GM12878 (cell line): ENCODE results near the gene KLHL5. TPM values are rescaled to one million over a fixed set of nuclear protein-coding genes. Genes with fewer than 3 reads are reported as not detected.

Source experiments
- ATAC-seq: fragments of 200-7000 bp; cut with Tn5 transposase; 3 replicates; pipeline ENCODE4 v1.9.1; 2020; ENCODE audit warnings: mild to moderate bottlenecking, moderate library complexity
- BruUV-seq: library from RNA; stranded (reverse); fragments of 400-500 nt; replicated peaks from 2 replicates; lab custom pipeline; 2021; lab: Mats Ljungman, UMichigan
- CTCF ChIA-PET: fragments of 300-600 bp; sonication (Branson Sonifier 250); formaldehyde crosslinking; extraction: SDS; loops from one replicate; lab custom pipeline; 2021; ENCODE audit warnings: inconsistent platforms; lab: Yijun Ruan, JAX
- POLR2A ChIA-PET: fragments of 350-600 bp; formaldehyde crosslinking; extraction: SDS; loops from one replicate; lab custom pipeline; 2021; ENCODE audit warnings: inconsistent platforms; lab: Charles Lee
- RAD21 ChIA-PET: fragments of 300-600 bp; sonication (Branson Sonifier 250); formaldehyde crosslinking; loops from one replicate; lab custom pipeline; 2023; ENCODE audit warnings: antibody characterized with exemption; ENCODE audit not compliant: unreplicated experiment; lab: Charles Lee
- SMC1A ChIA-PET: fragments of 300-600 bp; sonication (Branson Sonifier 250); formaldehyde crosslinking; loops from one replicate; lab custom pipeline; 2023; ENCODE audit not compliant: unreplicated experiment, uncharacterized antibody; lab: Charles Lee
- DNase-seq: peaks from one replicate; pipeline ENCODE4 v3.0.0-alpha.2; 2011; ENCODE audit warnings: low read depth, low spot score
- FAIRE-seq: peaks from 3 replicates; lab custom pipeline; 2011; peaks lifted over from hg19 to GRCh38; lab: Jason Lieb, UNC
- H2AFZ ChIP-seq: 2 replicates; pipeline ENCODE4 v1.6.0; 2011; ENCODE audit warnings: low read depth, low read length, control low read depth; ENCODE audit not compliant: control insufficient read depth
- H3K27ac ChIP-seq: 2 replicates; pipeline ENCODE4 v1.5.1; 2011; ENCODE audit warnings: control low read depth; ENCODE audit not compliant: control insufficient read depth, insufficient read depth
- H3K27me3 ChIP-seq, 2 experiments: replicated peaks in 1 of 2; 2 replicates each; pipeline versions ENCODE4 v1.6.0 to v1.6.1; 2011; ENCODE audit warnings: low read length in 1 of 2; ENCODE audit not compliant: control insufficient read depth in 2 of 2, insufficient read depth in 2 of 2
- H3K36me3 ChIP-seq, 2 experiments: 2 replicates each; pipeline ENCODE4 v1.5.1; 2011; ENCODE audit warnings: low read length in 1 of 2; ENCODE audit not compliant: control insufficient read depth in 2 of 2, insufficient read depth in 2 of 2
- H3K4me1 ChIP-seq: 2 replicates; pipeline ENCODE4 v1.6.1; 2011; ENCODE audit warnings: mild to moderate bottlenecking, low read length, moderate library complexity, mixed read lengths; ENCODE audit not compliant: control insufficient read depth, insufficient read depth
- H3K4me2 ChIP-seq: 2 replicates; pipeline ENCODE4 v1.6.0; 2011; ENCODE audit warnings: control low read depth; ENCODE audit not compliant: control insufficient read depth, insufficient read depth
- H3K4me3 ChIP-seq: fragments of 200-600 bp; sonication (generic); 2 replicates; pipeline ENCODE4 v1.5.1; 2016
- H3K79me2 ChIP-seq: 2 replicates; pipeline ENCODE4 v1.6.0; 2011; ENCODE audit warnings: low read length; ENCODE audit not compliant: control insufficient read depth, insufficient read depth
- H3K9ac ChIP-seq: 2 replicates; pipeline ENCODE4 v1.8.0; 2011; ENCODE audit warnings: low read length, control low read depth, mixed read lengths; ENCODE audit not compliant: control insufficient read depth, insufficient read depth
- H3K9me3 ChIP-seq: replicated peaks from 3 replicates; pipeline ENCODE4 v1.5.1; 2011; ENCODE audit warnings: mild to moderate bottlenecking, low read length; ENCODE audit not compliant: control insufficient read depth, insufficient read depth
- H4K20me1 ChIP-seq: 2 replicates; pipeline ENCODE4 v1.6.0; 2011; ENCODE audit not compliant: control insufficient read depth, insufficient read depth
- IKZF1 ChIP-seq: fragments of 450-650 bp; conservative IDR thresholded peaks from 2 replicates; pipeline ENCODE4 v1.6.1; 2017; ENCODE audit warnings: antibody characterized with exemption, mild to moderate bottlenecking
- IRF4 ChIP-seq: IDR thresholded peaks from 2 replicates; pipeline ENCODE4 v1.6.1; 2011; ENCODE audit warnings: low read depth, low read length
- JUND ChIP-seq: IDR thresholded peaks from 2 replicates; pipeline ENCODE4 v1.6.1; 2012; ENCODE audit warnings: low read depth, mild to moderate bottlenecking, low read length, improper control_type of control experiment, moderate library complexity
- MXI1 ChIP-seq: fragments of 150-350 bp; IDR thresholded peaks from 2 replicates; pipeline ENCODE4 v1.6.1; 2011; ENCODE audit warnings: low read depth, mild to moderate bottlenecking, inconsistent platforms, low read length, improper control_type of control experiment
- RELA ChIP-seq: fragments of 450-650 bp; IDR thresholded peaks from 2 replicates; pipeline ENCODE4 v1.8.0; 2014; ENCODE audit warnings: borderline replicate concordance; ENCODE audit not compliant: partially characterized antibody
- ZNF384 ChIP-seq: IDR thresholded peaks from 2 replicates; pipeline ENCODE4 v1.6.1; 2012; ENCODE audit warnings: low read depth, mild to moderate bottlenecking, low read length, improper control_type of control experiment, borderline replicate concordance
- WGBS: methylation state at CpG from one replicate; pipeline ENCODE4 v1.1.6; 2016; ENCODE audit warnings: low lambda C conversion rate; ENCODE audit not compliant: insufficient replicate concordance, insufficient coverage; ENCODE audit errors: missing lambda C conversion rate; 5-methylcytosine and 5-hydroxymethylcytosine counted together
- in situ Hi-C: fragments of 300-500 bp; cut with MboI; formaldehyde crosslinking; loops from 9 replicates; pipeline ENCODE4 v1.14.3; 2018; ENCODE audit warnings: mixed read lengths
- intact Hi-C: fragments of 100-400 bp; cut with micrococcal nuclease; formaldehyde crosslinking; loops from one replicate; pipeline ENCODE4 v1.14.2; 2022; ENCODE audit not compliant: unreplicated experiment
- polyA plus RNA-seq, 11 experiments: library from polyadenylated mRNA; depleted of rRNA in 4 of 11; unstranded in 6 of 11; stranded (reverse) in 5 of 11; fragments of >200 nt; fragmentation: Nextera tagmentation in 4 of 11; fragmentation: Illumina TruSeq in 1 of 11; extraction: Ambion mirVana in 4 of 11; extraction: Trizol in 1 of 11; gene quantifications; 1 replicate in 1 of 11; 2 replicates in 10 of 11; pipeline versions ENCODE4 v1.2.1 to v1.2.3, GENCODE V29; 2011 to 2016; ENCODE audit warnings: inconsistent platforms in 2 of 11, missing spikeins in 2 of 11, low read depth in 1 of 11
- total RNA-seq, 4 experiments: library from RNA; depleted of rRNA in 3 of 4; stranded (reverse); fragments of >200 nt in 3 of 4; fragmentation: Illumina TruSeq in 1 of 4; extraction: Trizol in 1 of 4; gene quantifications; 2 replicates each; pipeline versions ENCODE4 v1.2.1 to v1.2.3, GENCODE V29; 2013 to 2021
- TF ChIP-seq, protein P1 (sequence below): fragments of 150-350 bp; IDR thresholded peaks from 2 replicates; pipeline ENCODE4 v1.6.1; 2016; ENCODE audit warnings: low read depth, low read length

The KLHL5 gene
- total and polyA plus RNA-seq, 10 of the 15 experiments (the other 5 are each of a cell fraction or from before 2014, with no cell fraction given): 4.7 to 27.3 (median 12.6) TPM

DNA sequence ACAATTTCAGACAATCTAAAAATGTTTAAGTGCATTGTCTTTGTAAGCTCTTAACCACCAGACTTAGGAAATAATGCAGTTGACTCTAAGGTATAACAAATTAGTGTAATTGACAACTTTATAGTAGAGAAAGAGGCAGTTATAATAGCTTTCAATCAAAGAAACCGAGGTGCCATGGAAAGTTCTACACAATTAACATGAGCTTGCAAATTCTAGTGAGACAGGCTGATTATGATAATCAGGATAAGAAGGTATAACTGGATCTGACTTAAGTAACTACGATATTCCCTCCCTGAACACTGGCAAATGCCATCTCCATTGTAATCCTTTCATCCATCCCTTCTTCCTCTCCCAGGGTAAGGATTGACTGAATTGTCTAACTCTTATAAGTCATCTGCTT is 11.4 kb upstream of the KLHL5 start:
- Histone ChIP-seq H3K36me3 (0 out of 4 replicates have a peak, but pooled peaks cover 0 to 3% of the 10 kb centered on the region in 2 experiments), H3K27me3 (no peaks in the 10 kb centered on the region), H4K20me1 (no peaks in the 10 kb centered on the region), H3K79me2 (peaks cover 57% of the 10 kb centered on the region), H3K9me3 (no peaks in the 10 kb centered on the region), H3K4me2 (no peak overlapping the region), H2AFZ (no peak overlapping the region), H3K4me1 (peaks cover 8% of the 10 kb centered on the region), H3K9ac (no peak overlapping the region), H3K27ac (no peak overlapping the region), H3K4me3 (no peak overlapping the region)
- SMC1A ChIA-PET: interaction anchor here (0.8 to 7.9 kb wide), 14 partner anchors 9 to 291 kb away, joined by 3 to 55 read pairs (median 4); partner anchors contain the start of gene KLHL5
- intact Hi-C loops: no loop called here
- POLR2A ChIA-PET: interaction anchor here (0.6 to 3.4 kb wide), 7 partner anchors 8 to 19 kb away, joined by 3 to 12 read pairs (median 3); no protein-coding TSS in a partner anchor
- FAIRE-seq: no peak
- BruUV-seq: no TSS peak
- CTCF ChIA-PET: interaction anchor here (0.7 to 4.1 kb wide), 15 partner anchors 8 to 291 kb away, joined by 3 to 21 read pairs (median 5); no protein-coding TSS in a partner anchor
- no peak for ATAC-seq
- in situ Hi-C loops: no loop called here
- 100% methylated on average over 2 of the region's 2 CpGs for WGBS
- RAD21 ChIA-PET: interaction anchor here (0.7 to 3.7 kb wide), 9 partner anchors 13 to 290 kb away, joined by 3 to 19 read pairs (median 6); no protein-coding TSS in a partner anchor
- TF ChIP-seq, protein P1, sequence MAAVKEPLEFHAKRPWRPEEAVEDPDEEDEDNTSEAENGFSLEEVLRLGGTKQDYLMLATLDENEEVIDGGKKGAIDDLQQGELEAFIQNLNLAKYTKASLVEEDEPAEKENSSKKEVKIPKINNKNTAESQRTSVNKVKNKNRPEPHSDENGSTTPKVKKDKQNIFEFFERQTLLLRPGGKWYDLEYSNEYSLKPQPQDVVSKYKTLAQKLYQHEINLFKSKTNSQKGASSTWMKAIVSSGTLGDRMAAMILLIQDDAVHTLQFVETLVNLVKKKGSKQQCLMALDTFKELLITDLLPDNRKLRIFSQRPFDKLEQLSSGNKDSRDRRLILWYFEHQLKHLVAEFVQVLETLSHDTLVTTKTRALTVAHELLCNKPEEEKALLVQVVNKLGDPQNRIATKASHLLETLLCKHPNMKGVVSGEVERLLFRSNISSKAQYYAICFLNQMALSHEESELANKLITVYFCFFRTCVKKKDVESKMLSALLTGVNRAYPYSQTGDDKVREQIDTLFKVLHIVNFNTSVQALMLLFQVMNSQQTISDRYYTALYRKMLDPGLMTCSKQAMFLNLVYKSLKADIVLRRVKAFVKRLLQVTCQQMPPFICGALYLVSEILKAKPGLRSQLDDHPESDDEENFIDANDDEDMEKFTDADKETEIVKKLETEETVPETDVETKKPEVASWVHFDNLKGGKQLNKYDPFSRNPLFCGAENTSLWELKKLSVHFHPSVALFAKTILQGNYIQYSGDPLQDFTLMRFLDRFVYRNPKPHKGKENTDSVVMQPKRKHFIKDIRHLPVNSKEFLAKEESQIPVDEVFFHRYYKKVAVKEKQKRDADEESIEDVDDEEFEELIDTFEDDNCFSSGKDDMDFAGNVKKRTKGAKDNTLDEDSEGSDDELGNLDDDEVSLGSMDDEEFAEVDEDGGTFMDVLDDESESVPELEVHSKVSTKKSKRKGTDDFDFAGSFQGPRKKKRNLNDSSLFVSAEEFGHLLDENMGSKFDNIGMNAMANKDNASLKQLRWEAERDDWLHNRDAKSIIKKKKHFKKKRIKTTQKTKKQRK: no peak
- TF ChIP-seq MXI1 (no peak), IKZF1 (no peak), ZNF384 (no peak), RELA (no peak), JUND (no peak), IRF4 (no peak)
- DNase-seq: no peak
